Activated CD4-positive, CD25-positive, alpha-beta regulatory T cell treated with anti-CD3 and anti-CD28 coated beads, Interleukin-2, amount 50 U/mL, for 24 hours (primary cell): ENCODE data around the gene KIAA0753.

Experiments used
- ATAC-seq, 2 donors: fragments of 150-1000 bp; cut with Tn5 transposase; one replicate each; pipeline ENCODE4 v1.10.0; 2021; ENCODE audit warnings: mild to moderate bottlenecking in 1 of 2, moderate library complexity in 1 of 2

Gene KIAA0753

DNA sequence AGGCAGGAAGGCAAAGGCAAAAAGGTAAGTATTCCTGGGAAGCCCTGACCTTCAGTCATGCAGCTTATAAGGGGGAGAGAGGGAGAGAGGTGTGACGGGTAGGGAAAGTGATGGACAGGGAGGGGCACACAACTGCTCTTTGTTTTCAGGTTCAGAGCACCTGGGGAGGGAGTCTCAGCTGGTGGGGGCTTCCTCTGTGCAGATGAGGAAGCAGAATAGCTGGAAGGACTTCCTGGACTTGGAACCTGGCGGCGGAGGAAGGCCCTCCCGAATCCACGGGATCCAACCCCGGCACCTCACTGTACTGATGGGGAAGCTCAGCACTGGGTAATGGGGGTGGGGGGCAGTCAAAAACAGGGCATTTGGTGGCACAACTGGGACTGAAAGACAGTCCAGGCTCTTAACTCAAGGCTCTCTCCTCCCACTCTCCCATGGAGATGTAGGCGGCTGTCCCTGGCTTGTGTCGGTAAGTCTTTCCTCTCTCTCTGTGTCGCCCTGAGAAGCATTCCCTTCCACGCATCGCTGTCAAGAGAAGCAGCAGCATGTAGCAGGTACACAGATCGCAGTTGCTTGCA lies 72.2 kb downstream of the KIAA0753 start:
- ATAC-seq: no peak

DNA sequence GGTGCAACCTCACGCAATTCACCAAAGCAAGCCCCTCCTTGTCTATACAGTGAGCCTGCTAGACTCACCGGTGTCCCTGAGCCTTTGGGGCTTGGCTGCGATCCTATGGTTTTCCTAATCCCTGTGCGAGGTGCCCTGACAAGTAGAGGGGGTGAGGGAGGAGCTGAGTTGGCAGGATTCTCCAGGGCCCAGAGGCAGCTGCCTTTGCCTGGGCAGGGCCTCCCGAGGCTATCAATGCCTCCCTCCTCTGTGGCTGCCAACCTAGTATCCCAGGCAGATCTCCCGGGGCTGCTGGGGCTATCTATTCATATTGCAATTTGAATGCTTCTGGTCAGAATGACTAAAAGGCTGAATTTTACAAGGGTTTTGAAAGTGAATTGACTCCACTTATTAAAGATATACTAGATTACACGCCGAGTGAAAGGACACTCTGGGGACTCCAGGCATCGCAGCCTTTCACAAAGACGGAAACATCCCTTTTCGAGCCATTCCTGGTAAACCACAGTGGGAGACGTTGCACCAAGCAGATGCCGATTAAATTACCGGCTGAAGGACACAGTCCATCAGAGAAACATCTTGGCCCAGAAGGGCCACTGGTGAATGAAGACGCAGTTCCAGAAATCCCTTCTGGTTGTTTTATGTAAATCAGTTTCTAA lies 72.9 kb downstream of the KIAA0753 start:
- no peak for ATAC-seq

- ATAC-seq: no peak
Measured at GRCh38 chr17:6561446-6561845, 79.1 kb downstream of the KIAA0753 start.

GRCh38 chr17:6560496-6560895 lies 80.0 kb downstream of the KIAA0753 start:
- no peak for ATAC-seq

DNA sequence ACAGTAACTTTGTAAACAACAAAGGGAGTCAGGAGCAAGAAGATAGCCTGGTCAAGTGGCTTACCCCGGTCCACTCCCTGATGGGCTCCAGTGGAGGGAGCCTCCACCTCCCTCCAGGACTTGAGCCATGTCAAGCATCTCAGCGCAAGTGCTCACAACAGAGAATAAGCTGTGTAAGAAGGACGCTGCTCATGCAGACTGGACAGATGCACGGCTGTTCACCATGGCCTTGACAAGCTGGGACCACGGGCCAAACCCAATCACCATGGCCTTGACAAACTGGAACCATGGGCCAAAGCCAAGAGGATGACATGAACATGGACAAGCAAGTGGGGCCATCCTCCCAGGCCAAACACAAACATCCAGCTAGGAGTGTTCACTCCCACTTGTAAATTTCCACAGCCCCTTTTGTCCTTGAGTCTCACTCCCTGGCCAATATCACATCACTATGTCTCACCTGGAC lies 80.7 kb downstream of the KIAA0753 start:
- ATAC-seq: no peak

GRCh38 chr17:6558932-6559752 lies 81.4 kb downstream of the KIAA0753 start:
- no peak for ATAC-seq

GRCh38 chr17:6558276-6558675 lies 82.2 kb downstream of the KIAA0753 start:
- ATAC-seq: no peak

- no peak for ATAC-seq
Measured at GRCh38 chr17:6557040-6557438, 83.5 kb downstream of the KIAA0753 start.

GRCh38 chr17:6556121-6557039 lies 84.1 kb downstream of the KIAA0753 start, which contains the start of gene PITPNM3:
TSS of gene PITPNM3 (minus strand) at chr17:6556555. CDS start at chr17:6556406, 149 bp downstream.
- ATAC-seq: no peak

- peak; percentile 49 to 55 for ATAC-seq
Measured at GRCh38 chr17:6555331-6556120, 85.0 kb downstream of the KIAA0753 start.

- no peak for ATAC-seq
Measured at GRCh38 chr17:6554871-6555330, 85.6 kb downstream of the KIAA0753 start.

GRCh38 chr17:6554342-6554741 lies 86.2 kb downstream of the KIAA0753 start:
- ATAC-seq: no peak

GRCh38 chr17:6551869-6552531 lies 88.5 kb downstream of the KIAA0753 start:
- ATAC-seq: no peak

- ATAC-seq: no peak
Measured at GRCh38 chr17:6551356-6551755, 89.2 kb downstream of the KIAA0753 start.

- no peak for ATAC-seq
Measured at GRCh38 chr17:6549384-6550036, 91.0 kb downstream of the KIAA0753 start.

- peak; percentile 55 to 76 for ATAC-seq
Measured at GRCh38 chr17:6548578-6549330, 91.8 kb downstream of the KIAA0753 start.

DNA sequence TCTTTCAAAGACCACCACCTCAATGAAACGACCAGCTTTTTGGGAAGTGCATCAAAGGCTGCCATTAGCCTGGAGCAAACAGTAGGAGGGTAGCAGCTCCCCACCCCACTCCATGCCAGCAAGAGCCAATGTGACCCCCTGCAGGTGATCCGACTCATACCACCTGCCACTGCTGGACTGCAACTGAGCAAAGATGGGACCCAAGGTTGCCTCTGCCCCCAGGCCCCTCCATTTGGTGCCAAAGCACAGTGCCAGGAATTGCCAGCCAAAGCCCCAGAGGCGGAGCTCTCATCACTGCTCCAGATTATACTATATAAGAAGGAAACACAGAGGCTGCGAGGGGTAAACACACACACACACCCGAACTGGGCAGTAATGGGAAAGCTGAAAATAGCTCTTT lies 92.5 kb downstream of the KIAA0753 start:
- ATAC-seq: no peak

DNA sequence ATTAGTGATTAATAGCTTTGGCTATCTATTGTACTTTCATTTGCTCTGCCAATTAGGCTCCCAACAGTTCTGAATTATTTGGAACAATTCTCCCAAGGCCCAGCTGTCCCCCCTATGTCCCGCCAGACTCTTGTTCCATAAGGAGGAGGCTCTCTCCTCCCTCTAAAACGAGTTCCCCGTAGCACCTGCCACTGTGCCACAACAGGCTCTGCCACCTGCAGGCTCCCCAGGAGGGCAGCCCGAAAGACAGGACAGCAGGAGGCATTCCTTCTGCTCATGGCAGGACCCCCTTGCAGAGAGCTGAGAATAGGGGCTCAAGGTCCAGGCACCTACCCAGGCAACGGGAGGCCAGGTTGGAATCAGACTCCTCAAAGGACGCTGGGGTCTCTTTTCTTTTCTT lies 93.2 kb downstream of the KIAA0753 start:
- no peak for ATAC-seq

DNA sequence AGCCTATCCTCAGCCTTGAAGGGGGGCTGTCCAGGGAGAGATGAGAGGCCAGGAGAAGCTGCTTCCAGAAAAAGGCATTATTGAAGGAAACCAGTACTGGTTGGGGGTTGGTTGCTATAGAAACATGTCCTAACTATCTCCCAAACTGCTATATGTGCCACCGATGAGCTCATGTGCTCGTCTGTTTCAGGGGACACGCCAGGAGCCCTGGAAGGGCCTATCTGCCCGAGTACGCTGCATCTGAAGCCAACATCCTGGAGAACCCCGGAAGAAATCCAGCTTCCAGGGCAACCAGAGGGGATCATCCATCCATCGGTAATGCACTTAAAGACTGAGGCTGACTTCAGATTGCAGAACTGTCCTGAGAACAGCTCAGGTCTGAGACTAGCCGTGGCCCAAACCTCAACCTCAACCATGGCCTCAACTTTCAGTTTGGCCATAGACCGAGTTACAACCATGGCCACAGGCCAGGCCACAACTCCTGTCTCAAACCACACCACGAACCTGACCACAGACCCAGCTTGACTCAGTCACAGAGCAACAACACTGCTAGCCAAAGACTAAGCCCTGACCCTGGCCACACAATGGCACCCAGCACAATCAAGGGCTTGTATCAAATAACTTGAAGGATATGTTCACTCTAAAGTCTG lies 94.3 kb downstream of the KIAA0753 start:
- no peak for ATAC-seq
